Activated CD4-positive, alpha-beta T cell treated with anti-CD3 and anti-CD28 coated beads, Interleukin-2, amount 50 U/mL, for 24 hours (primary cell): ENCODE data around the gene SLC6A8.

Source experiments
- DNase-seq, 2 donors: peaks; one replicate each; pipeline ENCODE4 v3.0.0-alpha.2; 2020; ENCODE audit warnings: low read depth in 1 of 2, low spot score in 1 of 2

SLC6A8 gene

GRCh38 chrX:153687121-153688039, at the start of gene SLC6A8:
SLC6A8 (plus strand) TSS chrX:153687926; CDS start chrX:153688575, 649 bp downstream.
- peak in 1 of 2 donors; percentile 2 for DNase-seq

GRCh38 chrX:153638041-153638371, 49.7 kb upstream of the SLC6A8 start:
- no peak for DNase-seq

GRCh38 chrX:153638436-153639176, 49.1 kb upstream of the SLC6A8 start:
- DNase-seq, result no peak

- no peak for DNase-seq
These were observed 48.3 kb upstream of the SLC6A8 start for GRCh38 chrX:153639177-153640044.

GRCh38 chrX:153640045-153640686, 47.6 kb upstream of the SLC6A8 start:
- no peak for DNase-seq

GRCh38 chrX:153640736-153641575, 46.8 kb upstream of the SLC6A8 start:
- DNase-seq, result no peak

- no peak for DNase-seq
These were observed 46.1 kb upstream of the SLC6A8 start for GRCh38 chrX:153641627-153642026.

- no peak for DNase-seq
These were observed 45.6 kb upstream of the SLC6A8 start for GRCh38 chrX:153642051-153642654.

GRCh38 chrX:153642655-153643430, 44.9 kb upstream of the SLC6A8 start:
- DNase-seq, result no peak

GRCh38 chrX:153643431-153644351, 44.0 kb upstream of the SLC6A8 start:
- DNase-seq, result no peak

GRCh38 chrX:153644356-153645125, 43.2 kb upstream of the SLC6A8 start:
- no peak for DNase-seq

- DNase-seq, result no peak
These were observed 42.6 kb upstream of the SLC6A8 start for GRCh38 chrX:153645151-153645550.

- DNase-seq, result no peak
These were observed 41.7 kb upstream of the SLC6A8 start for GRCh38 chrX:153645921-153646488.

GRCh38 chrX:153646620-153647373, 40.9 kb upstream of the SLC6A8 start, which contains the start of gene DUSP9:
DUSP9 (plus strand) TSS chrX:153647203; CDS start chrX:153647954, 751 bp downstream.
- DNase-seq, result no peak

- DNase-seq, result no peak
These were observed 40.0 kb upstream of the SLC6A8 start for GRCh38 chrX:153647461-153648357.
